Measurements from ENCODE around the gene FRS2. TPM values are rescaled to one million over a fixed set of nuclear protein-coding genes. Genes with fewer than 3 reads are reported as not detected.

FRS2 gene
- total RNA-seq, 1 experiment from 2014 or later: 33.7 TPM

- Mint-ChIP-seq H3K36me3 (ENCODE audit: insufficient read depth in 1 of 3, low read depth in 3 of 3) (peaks cover 0 to 15% (median 3%) of the 10 kb centered on the region in 3 experiments; a peak in 4 of 7 replicates), H3K27ac (peak overlapping the region in 2 of 3 experiments; percentile 26 to 53; a peak in 2 of 7 replicates), H3K4me1 (peaks cover 32 to 50% of the 10 kb centered on the region in 2 experiments), H3K9me3 (peaks cover 3 to 9% of the 10 kb centered on the region in 2 experiments; a peak in 4 of 5 replicates), H3K27me3 (ENCODE audit: low read depth) (no peaks in the 10 kb centered on the region), H3K4me3 (no peak overlapping the region)
- no peak overlapping the region for H4K8ac ChIP-seq (replicated peaks; ENCODE audit: insufficient read length, low read depth, low read length)
- H3K27ac ChIP-seq (ENCODE audit: insufficient read length, low read depth, low read length): no peak overlapping the region
- no peak overlapping the region for H3K9ac ChIP-seq (ENCODE audit: extremely low read depth, insufficient read length, low read length)
- H3K79me2 ChIP-seq (ENCODE audit: insufficient read depth, low read length): peaks cover 12% of the 10 kb centered on the region; the same call in 1 of the 2 replicates
- H3K9me3 ChIP-seq (ENCODE audit: control insufficient read depth, low read depth, low read length): no peaks in the 10 kb centered on the region
- H2BK12ac ChIP-seq (ENCODE audit: insufficient read length, low read depth, low read length): no peak overlapping the region
- no peak overlapping the region for H3K14ac ChIP-seq (ENCODE audit: insufficient read depth, low read length)
- no peaks in the 10 kb centered on the region for H3K27me3 ChIP-seq (ENCODE audit: insufficient read depth, low read length)
- H2BK20ac ChIP-seq (ENCODE audit: low read depth, low read length, poor library complexity, severe bottlenecking): no peak overlapping the region
- no peak overlapping the region for H3K4ac ChIP-seq (ENCODE audit: low read depth, low read length)
- no peak overlapping the region for H3K4me2 ChIP-seq (ENCODE audit: insufficient read depth, insufficient read length, low read length)
- H3K79me1 ChIP-seq (ENCODE audit: insufficient read depth, low read depth, low read length, poor library complexity, severe bottlenecking): no peaks in the 10 kb centered on the region
- H2BK15ac ChIP-seq (ENCODE audit: low read depth, low read length): no peak overlapping the region
- no peak overlapping the region for H4K5ac ChIP-seq (ENCODE audit: insufficient read length, low read depth, low read length)
- H3K23ac ChIP-seq (ENCODE audit: insufficient read length, low read depth, low read length): no peak overlapping the region
- no CpG with 5 or more reads among the region's 5 CpGs for WGBS (ENCODE audit: extremely low coverage, insufficient read length, low lambda C conversion rate)
- no peak overlapping the region for H2AK5ac ChIP-seq (ENCODE audit: insufficient read length, low read length)
- no peak overlapping the region for H2AFZ ChIP-seq (ENCODE audit: low read length)
- H4K20me1 ChIP-seq (ENCODE audit: control insufficient read depth, insufficient read depth, insufficient read length): no peaks in the 10 kb centered on the region
- no peak overlapping the region for H3K56ac ChIP-seq (ENCODE audit: insufficient read length, low read depth, low read length)
- H3K4me1 ChIP-seq (ENCODE audit: insufficient read depth, low read length): peaks cover 5% of the 10 kb centered on the region; the same call in 1 of the 2 replicates
- no peak overlapping the region for H2BK120ac ChIP-seq (ENCODE audit: low read depth, low read length, poor library complexity, severe bottlenecking)
- no peaks in the 10 kb centered on the region for H3K23me2 ChIP-seq (ENCODE audit: insufficient read length, low read depth, low read length, poor library complexity, severe bottlenecking)
- no peak overlapping the region for H2BK5ac ChIP-seq (ENCODE audit: insufficient read length, low read length)
- no peak overlapping the region for H3T11ph ChIP-seq (ENCODE audit: low read length)
- H4K91ac ChIP-seq (ENCODE audit: insufficient read length, low read depth, low read length): no peak overlapping the region
- TF ChIP-seq CTCF (conservative IDR thresholded peaks at IDR 0.05): no peak
- no peak for DNase-seq
- H3K18ac ChIP-seq (ENCODE audit: insufficient read length, low read depth, low read length): no peak overlapping the region
These were observed 45.3 kb downstream of the FRS2 start for GRCh38 chr12:69515394-69515930.
